HepG2 (cell line): ENCODE measurements around the gene ERBB3. TPM values are rescaled to one million over a fixed set of nuclear protein-coding genes. Genes with fewer than 3 reads are reported as not detected.

Source experiments
- ATAD3A ChIP-seq: sonication (generic); formaldehyde crosslinking; IDR thresholded peaks from 2 replicates; pipeline ENCODE4 v1.4.0; 2020; ENCODE audit warnings: missing genetic modification reagents
- ATF7-NPFF ChIP-seq: sonication (generic); formaldehyde crosslinking; IDR thresholded peaks from 2 replicates; pipeline ENCODE4 v1.8.1; 2023; ENCODE audit warnings: mild to moderate bottlenecking, low read depth, missing genetic modification reagents, moderate library complexity
- EEA1 ChIP-seq: sonication (generic); formaldehyde crosslinking; IDR thresholded peaks from 2 replicates; pipeline ENCODE4 v1.5.1; 2020; ENCODE audit warnings: mild to moderate bottlenecking, missing genetic modification reagents, borderline replicate concordance
- HNRNPK ChIP-seq: fragments of 200-400 bp; formaldehyde crosslinking; IDR thresholded peaks from 2 replicates; pipeline ENCODE4 v1.6.1; 2018; ENCODE audit warnings: low read length, low read depth, moderate library complexity, mild to moderate bottlenecking; ENCODE audit not compliant: poor library complexity, severe bottlenecking
- HNRNPLL ChIP-seq: fragments of 200-400 bp; formaldehyde crosslinking; IDR thresholded peaks from 2 replicates; pipeline ENCODE4 v1.6.1; 2017; ENCODE audit warnings: mild to moderate bottlenecking, low read depth, low read length; ENCODE audit not compliant: poor library complexity, severe bottlenecking
- HOMEZ ChIP-seq: IDR thresholded peaks from 2 replicates; pipeline ENCODE4 v1.6.1; 2016; ENCODE audit warnings: low read depth
- KLF6 ChIP-seq: IDR thresholded peaks from 2 replicates; pipeline ENCODE4 v1.8.0; 2016; ENCODE audit warnings: missing biosample characterization, missing genetic modification reagents
- KMT2B ChIP-seq: IDR thresholded peaks from 2 replicates; pipeline ENCODE4 v1.6.1; 2016; ENCODE audit warnings: missing genetic modification reagents, missing compliant biosample characterization
- MZF1 ChIP-seq: sonication (generic); formaldehyde crosslinking; IDR thresholded peaks from 2 replicates; pipeline ENCODE4 v1.8.1; 2023; ENCODE audit warnings: mild to moderate bottlenecking, missing genetic modification reagents, borderline replicate concordance
- NR3C1 ChIP-seq: sonication (generic); formaldehyde crosslinking; IDR thresholded peaks from 2 replicates; pipeline ENCODE4 v1.4.0; 2020; ENCODE audit warnings: missing genetic modification reagents
- PCBP1 ChIP-seq: fragments of 200-400 bp; formaldehyde crosslinking; IDR thresholded peaks from 2 replicates; pipeline ENCODE4 v1.6.1; 2017; ENCODE audit warnings: mild to moderate bottlenecking, low read depth, low read length, borderline replicate concordance
- POLR2G ChIP-seq: fragments of 200-400 bp; formaldehyde crosslinking; IDR thresholded peaks from 2 replicates; pipeline ENCODE4 v1.6.1; 2018; ENCODE audit warnings: mild to moderate bottlenecking, low read depth, low read length, moderate library complexity
- SRSF4 ChIP-seq: fragments of 200-400 bp; formaldehyde crosslinking; IDR thresholded peaks from one replicate; pipeline ENCODE4 v1.6.1; 2018; ENCODE audit warnings: mild to moderate bottlenecking, low read depth, low read length, moderate library complexity; ENCODE audit not compliant: poor library complexity, severe bottlenecking
- TFE3 ChIP-seq: IDR thresholded peaks from 2 replicates; pipeline ENCODE4 v1.6.1; 2016
- ZNF225 ChIP-seq: sonication (generic); formaldehyde crosslinking; IDR thresholded peaks from 2 replicates; pipeline ENCODE4 v1.4.0; 2020; ENCODE audit warnings: mild to moderate bottlenecking, missing genetic modification reagents
- ZNF343 ChIP-seq: sonication (generic); formaldehyde crosslinking; IDR thresholded peaks from 2 replicates; pipeline ENCODE4 v1.4.0; 2020; ENCODE audit warnings: mild to moderate bottlenecking, missing genetic modification reagents
- ZNF562 ChIP-seq: sonication (generic); formaldehyde crosslinking; IDR thresholded peaks from 2 replicates; pipeline ENCODE4 v1.8.0; 2022; ENCODE audit warnings: missing genetic modification reagents, borderline replicate concordance
- ZNF720 ChIP-seq: sonication (generic); formaldehyde crosslinking; IDR thresholded peaks from 2 replicates; pipeline ENCODE4 v1.4.0; 2020; ENCODE audit warnings: missing genetic modification reagents
- ZNF879 ChIP-seq: sonication (generic); formaldehyde crosslinking; IDR thresholded peaks from 2 replicates; pipeline ENCODE4 v1.8.1; 2023; ENCODE audit warnings: missing genetic modification reagents
- ZUFSP ChIP-seq: sonication (generic); formaldehyde crosslinking; IDR thresholded peaks from 2 replicates; pipeline ENCODE4 v1.9.0; 2021; ENCODE audit warnings: missing genetic modification reagents, mild to moderate bottlenecking, borderline replicate concordance
- polyA plus RNA-seq, 8 experiments: library from polyadenylated mRNA; depleted of rRNA in 3 of 8; stranded (reverse) in 7 of 8; unstranded in 1 of 8; fragments of >200 nt; fragmentation: Illumina TruSeq in 4 of 8; extraction: Trizol in 4 of 8; gene quantifications; 2 replicates each; pipeline versions ENCODE4 v1.2.1 to v1.2.3, GENCODE V29; 2011 to 2016; ENCODE audit warnings: low read depth in 4 of 8, missing spikeins in 1 of 8, mixed read lengths in 1 of 8; ENCODE audit not compliant: insufficient read depth in 1 of 8
- total RNA-seq, 5 experiments: library from RNA; depleted of rRNA; stranded (reverse); fragments of >200 nt; fragmentation: Illumina TruSeq; extraction: Trizol; gene quantifications; 2 replicates each; pipeline ENCODE4 v1.2.3, GENCODE V29; 2016; ENCODE audit warnings: low read depth in 1 of 5
- TF ChIP-seq, protein P1 (sequence below): sonication (generic); formaldehyde crosslinking; IDR thresholded peaks from 2 replicates; pipeline ENCODE4 v1.5.1; 2020; ENCODE audit warnings: missing genetic modification reagents, mild to moderate bottlenecking, borderline replicate concordance
- TF ChIP-seq, protein P2 (sequence below): sonication (generic); formaldehyde crosslinking; IDR thresholded peaks from 2 replicates; pipeline ENCODE4 v1.8.1; 2023; ENCODE audit warnings: mild to moderate bottlenecking, moderate library complexity, missing genetic modification reagents

ERBB3 gene
- total and polyA plus RNA-seq, 2 of the 13 experiments (the other 11 are each of a cell fraction or from before 2014, with no cell fraction given), result 93.6 to 358 TPM

DNA sequence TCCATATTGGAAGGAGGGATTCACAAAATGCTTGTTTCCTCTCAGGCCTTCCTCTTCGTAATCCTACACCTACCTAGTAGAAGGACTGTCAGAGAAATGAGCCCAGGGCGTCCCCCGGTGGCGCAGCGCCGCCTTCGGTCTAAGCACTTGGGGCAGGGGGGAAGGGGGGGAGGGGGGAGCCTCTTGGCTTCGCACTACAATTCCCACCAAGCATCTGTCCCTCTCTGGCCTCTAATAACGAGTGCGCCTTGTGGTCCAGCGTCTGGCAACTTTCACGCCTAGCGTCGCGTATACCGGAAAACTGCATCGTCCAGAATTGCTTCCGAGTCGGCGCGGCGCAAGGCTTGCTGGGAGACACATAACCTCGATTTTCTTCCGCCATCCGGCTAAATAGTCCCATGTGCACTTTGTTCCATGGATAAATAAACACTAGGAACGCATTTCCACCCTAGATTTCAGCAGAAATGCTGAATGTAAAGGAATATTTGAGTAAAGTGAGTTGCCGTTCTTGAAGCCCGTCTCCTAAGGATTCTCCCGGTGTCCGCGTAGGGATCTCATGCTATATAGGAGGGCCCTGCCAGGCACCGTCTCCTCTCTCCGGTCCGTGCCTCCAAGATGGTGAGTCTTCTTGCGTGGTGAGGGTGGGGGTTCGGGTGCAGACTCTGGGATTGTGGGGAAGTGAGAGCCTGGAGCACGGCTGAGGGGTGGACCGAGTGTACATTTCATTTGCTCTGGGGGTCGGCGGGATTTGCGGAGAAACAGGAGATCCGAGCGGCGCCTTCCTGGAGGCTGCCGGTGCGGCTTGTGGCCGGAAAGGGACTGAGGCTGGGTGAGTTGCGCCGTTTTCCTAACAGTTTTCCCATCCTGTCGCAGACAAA lies 38.2 kb upstream of the ERBB3 start, which contains the start of gene RPS26 (continued):
- TF ChIP-seq TFE3 (CRISPR knock-in tag), result peak; percentile 69
- TF ChIP-seq ZNF343 (CRISPR knock-in tag), result peak; percentile 48; the same call in 1 of the 2 replicates
- no peak for TF ChIP-seq ZNF562
- TF ChIP-seq EEA1, result no peak; the same call in 1 of the 2 replicates
- peak; percentile 83 for TF ChIP-seq HNRNPLL
- peak; percentile 50 for TF ChIP-seq HNRNPK
- peak; percentile 95; the same call in 1 of the 2 replicates for TF ChIP-seq PCBP1
- TF ChIP-seq, protein P1, sequence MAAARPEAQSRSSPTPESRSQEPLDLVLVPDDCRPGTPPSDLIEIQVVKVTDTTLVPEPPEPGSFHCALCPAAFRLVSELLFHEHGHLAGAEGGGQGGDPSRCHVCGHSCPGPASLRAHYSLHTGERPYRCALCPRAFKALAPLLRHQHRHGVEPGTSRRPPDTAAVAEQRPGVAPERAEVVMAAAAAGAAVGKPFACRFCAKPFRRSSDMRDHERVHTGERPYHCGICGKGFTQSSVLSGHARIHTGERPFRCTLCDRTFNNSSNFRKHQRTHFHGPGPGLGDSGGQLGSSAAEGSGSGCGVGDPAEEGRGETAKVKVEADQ (CRISPR knock-in tag), result no peak
- no peak for TF ChIP-seq ZUFSP (CRISPR knock-in tag)
- no peak for TF ChIP-seq SRSF4
- TF ChIP-seq, protein P2, sequence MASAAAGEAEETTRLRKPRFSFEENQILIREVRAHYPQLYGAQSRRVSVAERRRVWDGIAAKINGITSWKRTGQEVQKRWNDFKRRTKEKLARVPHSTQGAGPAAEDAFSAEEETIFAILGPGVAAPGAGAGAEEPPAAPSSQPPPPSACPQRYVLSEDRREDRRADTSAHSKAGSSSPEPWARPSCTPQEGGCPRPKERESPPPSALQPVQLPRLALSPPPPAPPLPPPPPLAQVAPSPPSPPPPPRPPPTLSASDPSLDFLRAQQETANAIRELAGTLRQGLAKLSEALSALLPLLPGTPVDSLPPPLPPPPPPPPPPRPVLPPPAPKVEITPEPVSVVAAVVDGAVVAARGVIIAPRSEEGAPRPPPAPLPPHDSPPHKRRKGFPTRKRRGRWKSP (CRISPR knock-in tag), result no peak; the same call in 1 of the 2 replicates
- peak; percentile 88; the same call in 1 of the 2 replicates for TF ChIP-seq ZNF720 (CRISPR knock-in tag)
- TF ChIP-seq KMT2B (CRISPR knock-in tag), result peak; percentile 96
- no peak for TF ChIP-seq ZNF225 (CRISPR knock-in tag)
- TF ChIP-seq NR3C1 (CRISPR knock-in tag), result no peak
- no peak for TF ChIP-seq ATAD3A
- TF ChIP-seq ZNF879 (CRISPR knock-in tag), result no peak
- TF ChIP-seq KLF6, result peak; percentile 89
- 0 out of 2 replicates have a peak, but pooled peaks have one; percentile 21 for TF ChIP-seq HOMEZ
- peak; percentile 100 for TF ChIP-seq POLR2G
- TF ChIP-seq ATF7-NPFF (CRISPR knock-in tag), result peak; percentile 36; the same call in 1 of the 2 replicates
- TF ChIP-seq MZF1 (CRISPR knock-in tag), result no peak
